GM10266 (cell line): ENCODE measurements around the gene WWOX.

Experiments
- DNase-seq: peaks from one replicate; pipeline ENCODE4 v3.0.0; 2012; ENCODE audit errors: extremely low spot score
- TF ChIP-seq, protein P1 (sequence below): IDR thresholded peaks from 2 replicates; pipeline ENCODE4 v1.5.1; 2012; ENCODE audit warnings: mild to moderate bottlenecking, low read depth; ENCODE audit not compliant: control insufficient read depth, insufficient read depth; ENCODE audit errors: missing control alignments

Gene WWOX

DNA sequence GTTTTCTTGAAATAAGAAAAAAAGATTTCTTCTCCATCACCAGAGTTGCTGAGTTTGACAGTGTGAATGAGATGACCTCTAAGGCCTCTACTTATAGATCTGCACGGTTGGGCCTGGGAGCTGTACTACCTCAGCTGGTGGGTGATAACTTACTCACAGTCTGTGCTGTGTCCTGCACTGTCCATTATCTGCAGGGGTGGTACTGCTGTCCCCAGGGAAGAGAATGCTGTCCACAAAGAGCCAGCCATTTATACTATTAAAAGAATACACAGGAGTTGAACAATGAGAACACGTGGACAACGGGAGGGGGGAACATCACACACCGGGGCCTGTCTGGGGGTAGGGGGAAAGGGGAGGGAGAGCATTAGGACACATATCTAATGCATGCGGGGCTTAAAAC is 655.3 kb downstream of the WWOX start:
- TF ChIP-seq, protein P1, sequence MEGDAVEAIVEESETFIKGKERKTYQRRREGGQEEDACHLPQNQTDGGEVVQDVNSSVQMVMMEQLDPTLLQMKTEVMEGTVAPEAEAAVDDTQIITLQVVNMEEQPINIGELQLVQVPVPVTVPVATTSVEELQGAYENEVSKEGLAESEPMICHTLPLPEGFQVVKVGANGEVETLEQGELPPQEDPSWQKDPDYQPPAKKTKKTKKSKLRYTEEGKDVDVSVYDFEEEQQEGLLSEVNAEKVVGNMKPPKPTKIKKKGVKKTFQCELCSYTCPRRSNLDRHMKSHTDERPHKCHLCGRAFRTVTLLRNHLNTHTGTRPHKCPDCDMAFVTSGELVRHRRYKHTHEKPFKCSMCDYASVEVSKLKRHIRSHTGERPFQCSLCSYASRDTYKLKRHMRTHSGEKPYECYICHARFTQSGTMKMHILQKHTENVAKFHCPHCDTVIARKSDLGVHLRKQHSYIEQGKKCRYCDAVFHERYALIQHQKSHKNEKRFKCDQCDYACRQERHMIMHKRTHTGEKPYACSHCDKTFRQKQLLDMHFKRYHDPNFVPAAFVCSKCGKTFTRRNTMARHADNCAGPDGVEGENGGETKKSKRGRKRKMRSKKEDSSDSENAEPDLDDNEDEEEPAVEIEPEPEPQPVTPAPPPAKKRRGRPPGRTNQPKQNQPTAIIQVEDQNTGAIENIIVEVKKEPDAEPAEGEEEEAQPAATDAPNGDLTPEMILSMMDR: no peak
- no peak for DNase-seq

- DNase-seq: no peak
- TF ChIP-seq, protein P1: no peak
Measured at GRCh38 chr16:78755751-78756661, 656.6 kb downstream of the WWOX start.

DNA sequence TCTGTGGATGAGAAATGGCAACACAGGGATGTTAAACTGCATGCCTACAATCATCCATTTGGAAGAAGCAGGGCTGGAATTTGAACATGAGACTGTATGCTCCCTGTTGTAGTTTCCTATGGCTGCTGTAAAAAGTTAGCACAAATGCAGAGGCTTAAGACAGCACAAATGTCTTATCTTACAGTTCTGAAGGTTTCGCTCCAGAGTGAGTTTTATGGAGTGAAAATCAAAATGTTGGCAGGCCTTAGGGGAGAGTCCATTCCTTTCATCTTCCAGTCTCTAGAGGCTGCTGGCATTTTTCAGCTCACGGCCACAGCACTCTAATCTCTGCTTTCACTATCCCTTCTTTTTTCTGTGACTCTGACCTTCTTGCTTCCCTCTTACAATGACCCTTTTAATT is 660.1 kb downstream of the WWOX start:
- TF ChIP-seq, protein P1: no peak
- DNase-seq: no peak

- TF ChIP-seq, protein P1: no peak
- no peak for DNase-seq
Measured at GRCh38 chr16:78760611-78761010, 661.2 kb downstream of the WWOX start.

DNA sequence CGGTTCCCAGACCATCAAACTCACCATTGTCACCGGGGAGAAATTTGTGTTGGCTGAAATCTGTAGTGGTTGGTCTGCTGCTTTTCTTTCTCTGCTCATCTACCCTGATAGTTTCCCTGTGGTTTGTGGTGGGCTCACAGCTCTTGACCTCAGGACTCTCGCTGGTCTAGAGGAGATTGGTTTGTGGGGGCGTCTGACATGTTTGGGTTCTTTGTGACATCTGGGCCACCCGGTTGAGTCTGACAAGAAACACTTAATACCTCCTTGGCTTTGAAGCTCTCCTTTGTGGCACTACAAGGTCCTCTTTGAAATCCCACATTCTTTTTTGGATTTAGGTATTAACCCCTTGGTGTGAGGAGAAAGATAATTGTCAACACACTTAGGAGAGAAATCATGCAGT is 662.0 kb downstream of the WWOX start:
- DNase-seq: peak; percentile 18

DNA sequence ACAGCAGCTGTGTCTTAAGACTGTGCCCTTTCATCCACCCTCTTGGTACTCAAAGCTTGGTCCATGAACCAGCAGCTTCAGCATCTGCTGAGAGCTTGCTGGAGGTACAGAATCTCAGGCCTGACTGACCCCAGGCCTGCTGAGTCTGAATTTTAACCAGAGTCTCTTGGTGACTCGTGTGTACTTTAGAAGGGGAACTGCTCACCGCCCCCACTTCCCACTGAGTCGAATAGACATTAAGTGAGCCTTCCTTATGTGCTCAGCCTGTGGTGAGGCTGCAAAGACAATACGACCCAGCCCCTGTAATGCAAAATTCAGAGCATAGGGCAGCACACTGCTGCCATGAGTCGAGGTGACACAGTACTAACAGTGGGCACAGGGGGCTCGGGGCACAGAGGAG is 662.8 kb downstream of the WWOX start:
- DNase-seq: peak; percentile 10
- TF ChIP-seq, protein P1: no peak

More for the DNA sequence above, 662.0 kb downstream of the WWOX start:
- TF ChIP-seq, protein P1: no peak

- DNase-seq: no peak
- TF ChIP-seq, protein P1: no peak
Measured at GRCh38 chr16:78763821-78764440, 664.5 kb downstream of the WWOX start.
